GM12873 (cell line): ENCODE results near the gene NCL.

ENCODE experiments used
- TF ChIP-seq, protein P1 (sequence below): IDR thresholded peaks from 2 replicates; pipeline ENCODE4 v1.5.1; 2012; ENCODE audit warnings: low read depth, mild to moderate bottlenecking, moderate library complexity, low read length, control low read depth; ENCODE audit not compliant: insufficient read depth; ENCODE audit errors: missing control alignments

NCL gene

DNA sequence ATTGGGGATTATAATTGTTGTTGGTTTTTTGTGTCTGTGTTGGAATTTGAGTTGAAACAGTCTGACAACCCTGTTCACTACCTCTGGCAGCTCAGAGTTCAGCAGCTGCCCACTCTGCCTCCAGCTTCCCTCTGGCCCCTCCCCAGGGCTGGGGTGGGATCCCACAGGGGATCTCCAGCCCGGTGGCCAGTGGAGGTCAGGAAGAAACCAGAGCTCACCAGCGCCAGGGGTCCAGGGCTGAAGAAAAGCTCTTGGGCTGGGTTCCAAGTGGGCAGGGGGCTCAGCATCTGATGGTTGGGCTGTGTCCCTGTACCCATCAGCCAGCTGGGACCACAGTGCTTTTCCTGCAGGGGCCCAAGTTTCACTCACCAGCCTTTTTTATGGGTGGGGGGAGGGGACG lies 16.5 kb upstream of the NCL start:
- TF ChIP-seq, protein P1, sequence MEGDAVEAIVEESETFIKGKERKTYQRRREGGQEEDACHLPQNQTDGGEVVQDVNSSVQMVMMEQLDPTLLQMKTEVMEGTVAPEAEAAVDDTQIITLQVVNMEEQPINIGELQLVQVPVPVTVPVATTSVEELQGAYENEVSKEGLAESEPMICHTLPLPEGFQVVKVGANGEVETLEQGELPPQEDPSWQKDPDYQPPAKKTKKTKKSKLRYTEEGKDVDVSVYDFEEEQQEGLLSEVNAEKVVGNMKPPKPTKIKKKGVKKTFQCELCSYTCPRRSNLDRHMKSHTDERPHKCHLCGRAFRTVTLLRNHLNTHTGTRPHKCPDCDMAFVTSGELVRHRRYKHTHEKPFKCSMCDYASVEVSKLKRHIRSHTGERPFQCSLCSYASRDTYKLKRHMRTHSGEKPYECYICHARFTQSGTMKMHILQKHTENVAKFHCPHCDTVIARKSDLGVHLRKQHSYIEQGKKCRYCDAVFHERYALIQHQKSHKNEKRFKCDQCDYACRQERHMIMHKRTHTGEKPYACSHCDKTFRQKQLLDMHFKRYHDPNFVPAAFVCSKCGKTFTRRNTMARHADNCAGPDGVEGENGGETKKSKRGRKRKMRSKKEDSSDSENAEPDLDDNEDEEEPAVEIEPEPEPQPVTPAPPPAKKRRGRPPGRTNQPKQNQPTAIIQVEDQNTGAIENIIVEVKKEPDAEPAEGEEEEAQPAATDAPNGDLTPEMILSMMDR = no peak

DNA sequence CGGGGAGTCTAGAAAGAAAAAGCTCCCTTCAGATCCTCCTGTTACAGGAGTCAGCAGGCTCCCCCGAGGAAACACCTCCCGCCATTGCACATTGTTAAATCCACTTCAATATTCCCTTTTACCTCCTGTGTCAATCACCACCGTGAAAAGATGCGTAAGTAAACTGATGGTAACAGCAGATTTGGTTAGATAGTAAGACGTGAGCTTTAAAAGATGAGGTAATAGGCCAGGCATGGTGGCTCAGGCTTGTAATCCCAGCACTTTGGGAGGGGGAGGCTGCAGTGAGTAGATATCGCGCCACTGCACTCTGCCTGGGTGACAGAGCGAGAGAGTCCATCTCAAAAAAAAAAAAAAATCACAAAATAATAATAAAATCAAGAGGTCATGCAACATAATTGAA lies 15.2 kb upstream of the NCL start:
- TF ChIP-seq, protein P1 = no peak

DNA sequence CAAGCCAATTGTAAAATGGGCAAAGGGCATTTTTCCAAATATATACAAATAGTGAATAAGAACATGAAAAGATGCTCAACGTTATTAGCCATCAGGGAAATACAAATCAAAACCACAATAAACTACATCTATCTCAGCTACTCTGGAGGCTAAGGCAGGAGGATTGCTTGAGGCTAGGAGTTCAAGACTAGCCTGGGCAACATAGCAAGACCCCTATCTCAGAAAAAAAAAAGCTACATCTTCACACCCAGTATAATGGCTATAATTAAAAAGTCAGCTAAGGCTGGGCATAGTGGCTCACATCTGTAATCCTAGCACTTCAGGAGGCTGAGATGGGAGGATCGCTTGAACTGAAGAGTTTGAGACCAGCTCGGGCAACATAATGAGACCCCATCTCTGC lies 12.6 kb upstream of the NCL start:
- TF ChIP-seq, protein P1 = no peak

DNA sequence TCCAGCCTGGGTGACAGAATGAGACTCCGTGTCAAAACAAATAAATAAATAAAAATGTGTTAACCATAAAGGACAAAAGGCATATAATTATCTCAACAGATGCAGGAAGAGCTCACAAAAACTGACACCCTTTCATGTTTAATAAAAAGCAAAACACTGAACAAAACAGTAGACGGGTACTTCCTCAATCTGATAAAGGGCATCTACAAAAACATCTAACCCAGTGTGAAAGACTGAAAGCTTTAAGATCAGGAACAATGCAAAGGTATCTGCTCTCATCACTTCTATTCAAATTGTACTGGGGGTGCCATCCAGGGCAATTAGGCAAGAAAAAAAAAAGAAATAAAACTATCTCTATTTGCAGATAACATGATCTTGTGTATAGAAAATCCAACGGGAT lies 11.7 kb upstream of the NCL start:
- TF ChIP-seq, protein P1 = no peak

DNA sequence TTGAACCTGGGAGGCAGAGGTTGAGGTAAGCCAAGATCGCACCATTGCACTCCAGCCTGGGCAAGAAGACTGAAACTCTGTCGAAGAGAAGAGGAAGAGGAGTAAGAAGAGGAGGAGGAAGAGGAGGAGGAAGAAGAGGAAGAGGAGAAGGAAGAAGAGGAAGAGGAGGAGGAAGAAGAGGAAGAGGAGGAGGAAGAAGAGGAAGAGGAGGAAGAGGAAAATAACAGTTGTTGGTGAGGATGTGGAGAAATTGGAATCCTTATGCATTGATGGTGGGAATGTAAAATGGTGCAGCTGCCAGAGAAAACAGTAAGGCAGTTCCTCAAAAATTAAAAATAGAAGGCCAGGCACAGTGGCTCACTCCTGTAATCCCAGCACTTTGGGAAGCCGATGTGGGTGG lies 8.5 kb upstream of the NCL start:
- TF ChIP-seq, protein P1 = no peak

DNA sequence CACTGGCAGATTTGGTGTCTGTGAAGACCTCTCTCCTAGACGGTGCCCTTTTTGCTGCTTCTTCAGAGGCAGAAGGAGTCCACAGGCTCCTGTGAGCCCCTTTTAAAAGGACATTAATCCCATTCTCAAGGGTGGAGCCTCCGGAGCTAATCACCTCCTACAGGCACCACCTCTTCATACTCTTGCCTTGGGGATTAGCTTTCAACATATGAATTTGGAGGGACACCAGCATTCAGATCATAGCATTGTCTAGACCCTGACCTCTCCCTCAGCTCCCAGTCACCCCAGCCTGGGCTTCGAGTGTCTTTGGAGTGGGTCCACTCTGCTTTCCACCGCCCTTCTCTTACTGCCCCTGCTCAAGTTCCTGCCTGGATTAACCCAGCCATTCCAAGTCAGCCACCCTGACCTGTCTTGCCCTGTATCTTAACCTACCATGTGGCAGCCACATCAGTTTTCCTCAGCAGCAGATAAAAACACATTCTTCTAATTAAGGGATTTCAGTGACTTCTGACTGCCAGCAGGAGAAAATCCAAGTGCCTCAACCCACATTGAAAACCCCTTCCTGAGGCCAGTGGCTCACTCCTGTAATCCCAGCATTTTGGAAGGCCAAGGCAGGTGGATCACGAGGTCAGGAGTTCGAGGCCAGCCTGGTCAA lies 6.1 kb upstream of the NCL start:
- TF ChIP-seq, protein P1 = no peak

DNA sequence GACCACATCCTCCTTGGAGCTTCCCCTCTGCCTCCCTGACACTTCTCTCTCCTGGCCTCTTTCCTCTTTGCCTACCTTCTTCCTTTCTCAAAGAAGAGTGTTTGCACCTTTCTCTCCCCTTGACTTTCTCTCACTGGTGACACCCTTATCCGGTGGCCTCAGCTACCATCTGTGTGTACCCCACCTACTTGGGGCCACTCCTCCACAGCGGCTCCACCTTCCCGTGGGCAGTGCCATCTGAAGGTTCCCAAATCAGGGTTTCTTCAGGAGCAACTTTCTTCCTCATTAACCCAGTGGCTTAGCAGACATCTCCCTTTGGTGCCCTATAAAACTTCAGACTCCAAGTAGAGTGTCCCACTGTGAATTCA lies 5.3 kb upstream of the NCL start:
- TF ChIP-seq, protein P1 = no peak
